ENCODE results near the gene HSD17B11.
"Not testable (repeated sequence)": the region's sequence is repeated elsewhere in the genome, so short reads cannot be mapped to it uniquely, and the experiment has no call there.

HSD17B11 gene

DNA sequence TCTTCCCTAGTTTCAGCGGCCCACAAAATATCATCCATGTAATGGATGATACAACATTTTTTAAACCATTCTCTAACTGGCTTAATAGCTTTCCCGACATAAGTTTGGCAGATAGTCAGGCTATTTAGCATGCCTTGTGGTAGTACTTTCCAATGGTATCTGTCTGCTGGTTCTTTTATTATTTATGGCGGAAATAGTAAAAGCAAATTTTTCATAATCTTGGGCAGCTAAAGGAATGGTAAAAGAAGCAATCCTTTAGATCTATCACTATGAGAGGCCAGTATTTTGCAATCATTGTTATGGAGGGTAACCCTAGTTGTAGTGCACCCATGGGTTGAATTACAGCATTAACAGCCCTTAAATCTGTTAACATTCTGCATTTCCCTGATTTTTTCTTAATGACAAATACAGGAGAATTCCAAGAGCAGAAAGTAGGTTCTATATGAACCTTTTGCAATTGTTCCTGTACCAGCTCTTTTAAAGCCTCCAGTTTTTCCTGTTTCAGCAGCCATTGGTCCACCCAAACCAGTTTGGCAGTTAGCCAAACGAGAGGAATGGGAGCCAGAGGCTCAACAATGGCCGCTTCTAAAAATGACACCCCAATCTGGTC, 14.3 kb upstream of the HSD17B11 start:
- no peak for DNase-seq (ENCODE audit: low read depth in 2 of 2)

- not testable (repeated sequence) for DNase-seq (ENCODE audit: low read depth in 2 of 2)
These were observed 12.7 kb upstream of the HSD17B11 start for GRCh38 chr4:87403732-87404131.

GRCh38 chr4:87399954-87400353, 9.0 kb upstream of the HSD17B11 start:
- DNase-seq (ENCODE audit: low read depth in 2 of 2) = no peak

DNA sequence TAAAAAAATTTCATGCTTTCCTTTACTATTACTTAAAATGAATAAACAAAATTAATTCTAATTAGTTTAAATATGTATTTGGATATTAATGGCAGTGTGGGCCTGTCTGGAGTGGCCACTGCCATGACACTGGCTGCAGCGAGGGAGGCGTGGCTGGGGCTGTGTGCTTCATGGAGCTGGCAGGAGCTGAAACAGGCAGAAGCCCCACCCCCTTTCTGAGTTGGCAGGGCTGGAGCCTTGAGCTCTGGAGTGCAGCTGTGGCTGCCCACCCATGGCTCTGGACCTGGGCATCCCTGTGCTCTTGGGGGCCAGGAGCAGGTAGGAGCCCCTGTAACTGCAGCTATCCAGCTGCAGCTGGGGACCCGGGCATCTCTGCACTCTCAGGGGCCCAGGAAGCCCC, 8.2 kb upstream of the HSD17B11 start:
- DNase-seq (ENCODE audit: low read depth in 2 of 2) = no peak

DNA sequence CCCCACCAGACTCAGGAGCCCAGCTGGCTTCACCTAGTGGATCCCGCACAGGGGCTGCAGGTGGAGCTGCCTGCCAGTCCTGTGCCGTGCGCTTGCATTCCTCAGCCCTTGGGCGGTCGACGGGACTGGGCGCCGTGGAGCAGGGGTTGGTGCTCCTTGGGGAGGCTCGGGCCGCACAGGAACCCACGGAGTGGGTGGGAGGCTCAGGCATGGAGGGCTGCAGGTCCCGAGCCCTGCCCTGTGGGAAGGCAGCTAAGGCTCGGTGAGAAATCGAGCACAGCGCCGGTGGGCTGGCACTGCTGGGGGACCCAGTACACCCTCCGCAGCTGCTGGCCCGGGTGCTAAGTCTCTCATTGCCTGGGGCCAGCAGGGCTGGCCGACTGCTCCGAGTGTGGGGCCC, 4.9 kb upstream of the HSD17B11 start:
- DNase-seq (ENCODE audit: low read depth in 2 of 2) = not testable (repeated sequence)

DNA sequence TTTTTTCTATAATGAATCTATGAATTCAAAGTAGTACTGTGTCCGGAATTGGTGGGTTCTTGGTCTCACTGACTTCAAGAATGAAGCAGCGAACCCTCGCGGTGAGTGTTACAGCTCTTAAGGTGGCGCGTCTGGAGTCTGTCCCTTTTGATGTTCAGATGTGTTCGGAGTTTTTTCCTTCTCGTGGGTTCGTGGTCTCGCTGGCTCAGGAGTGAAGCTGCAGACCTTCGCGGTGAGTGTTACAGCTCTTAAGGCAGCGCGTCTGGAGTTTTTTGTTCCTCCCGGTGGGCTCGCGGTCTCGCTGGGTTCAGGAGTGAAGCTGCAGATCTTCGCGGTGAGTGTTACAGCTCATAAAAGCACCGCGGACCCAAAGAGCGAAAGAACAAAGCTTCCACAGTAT, 4.1 kb upstream of the HSD17B11 start:
- not testable (repeated sequence) for DNase-seq (ENCODE audit: low read depth in 2 of 2)

DNA sequence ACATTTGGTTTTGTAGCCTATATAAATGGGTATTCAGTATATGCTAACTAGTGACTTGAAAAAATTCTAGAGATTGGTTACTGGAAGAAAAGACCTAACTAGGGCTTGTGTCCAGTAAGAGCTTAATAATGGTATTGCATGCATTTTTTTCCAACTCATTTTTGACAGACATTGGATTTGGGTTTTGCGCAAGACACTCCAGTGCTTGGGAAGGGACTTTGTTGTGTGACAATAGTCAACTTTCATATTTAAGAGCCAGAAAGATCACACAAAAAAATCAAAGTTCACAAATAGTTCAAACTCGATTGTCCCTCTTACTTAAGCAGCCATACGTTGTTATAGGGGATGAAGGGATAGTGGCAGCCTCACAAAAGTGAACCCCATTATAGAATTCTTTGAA, 1.2 kb upstream of the HSD17B11 start:
- no peak for DNase-seq (ENCODE audit: low read depth in 2 of 2)

DNA sequence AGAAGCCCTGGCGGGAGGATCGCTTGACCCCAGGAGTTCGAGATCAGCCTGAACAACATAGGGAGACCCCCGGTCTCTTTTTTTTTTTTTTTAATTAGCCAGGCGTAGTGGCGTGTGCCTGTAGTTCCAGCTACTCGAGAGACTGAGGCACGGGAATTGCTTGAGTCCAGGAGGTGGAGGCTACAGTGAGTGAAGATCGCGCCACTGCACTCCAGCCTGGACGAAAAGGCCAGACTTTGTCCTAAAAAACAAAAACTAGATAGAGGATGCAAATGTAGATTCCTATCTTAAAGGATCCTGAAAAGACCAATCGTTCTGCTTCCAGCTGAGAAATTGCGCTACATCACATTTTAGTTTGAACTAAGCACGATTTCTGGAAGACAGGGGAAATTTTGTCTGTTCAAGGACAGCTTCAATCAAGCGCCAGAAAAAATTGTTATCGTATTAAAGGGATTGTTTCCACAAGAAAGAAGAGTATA, 627 bp upstream of the HSD17B11 start:
- no peak for DNase-seq (ENCODE audit: low read depth in 2 of 2)

DNA sequence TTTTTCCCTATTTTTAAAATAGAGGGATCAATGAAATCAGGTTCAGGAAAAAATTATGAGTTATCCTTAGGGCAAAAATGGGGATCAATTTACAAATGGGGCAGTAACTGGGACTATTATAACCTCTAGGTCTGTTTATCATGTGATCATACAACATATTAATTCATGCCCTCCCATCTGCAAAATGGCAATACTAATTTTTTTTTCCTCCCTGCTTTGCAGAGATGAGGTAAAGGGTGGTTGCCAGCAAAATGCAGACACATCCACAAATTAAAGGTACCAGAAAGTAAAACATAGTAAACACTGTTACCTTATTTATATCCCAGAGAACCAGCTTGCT, 467 bp downstream of the HSD17B11 start:
- DNase-seq (ENCODE audit: low read depth in 2 of 2) = no peak

DNA sequence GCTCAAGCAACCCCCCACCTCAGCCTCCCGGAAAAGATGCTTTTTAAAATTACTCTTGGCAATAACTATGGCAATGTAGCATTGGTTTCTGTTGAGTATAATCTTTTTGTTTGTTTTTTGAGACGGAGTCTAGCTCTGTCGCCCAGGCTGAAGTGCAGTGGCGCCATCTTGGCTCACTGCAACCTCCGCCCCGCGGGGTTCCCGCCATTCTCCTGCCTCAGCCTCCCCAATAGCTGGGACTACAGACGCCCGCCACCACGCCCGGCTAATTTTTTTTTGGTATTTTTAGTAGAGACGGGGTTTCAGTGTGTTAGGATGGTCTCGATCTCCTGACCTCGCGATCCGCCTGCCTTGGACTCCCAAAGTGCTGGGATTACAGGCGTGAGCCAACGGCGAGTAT, 933 bp downstream of the HSD17B11 start:
- DNase-seq (ENCODE audit: low read depth in 2 of 2) = not testable (repeated sequence)

DNA sequence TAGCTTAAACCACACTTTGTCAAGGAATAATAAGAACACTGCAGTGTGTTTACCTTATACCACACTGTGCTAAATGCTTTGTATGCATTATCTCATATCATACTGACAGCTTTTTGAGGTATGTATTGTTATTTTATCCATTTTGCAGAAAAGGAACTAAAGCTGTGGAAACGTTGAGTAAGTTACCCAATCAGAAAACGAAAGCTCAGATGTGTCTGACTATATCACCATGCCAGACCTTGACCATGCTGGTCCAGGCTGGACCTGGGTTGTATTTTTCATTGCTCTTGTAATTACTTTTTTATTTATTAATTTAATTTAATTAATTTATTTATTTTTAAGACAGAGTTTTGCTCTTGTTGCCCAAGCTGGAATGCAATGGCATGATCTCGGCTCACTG, 2.1 kb downstream of the HSD17B11 start:
- no peak for DNase-seq (ENCODE audit: low read depth in 2 of 2)

- no peak for DNase-seq (ENCODE audit: low read depth in 2 of 2)
These were observed 3.8 kb downstream of the HSD17B11 start for GRCh38 chr4:87387237-87387636.

DNA sequence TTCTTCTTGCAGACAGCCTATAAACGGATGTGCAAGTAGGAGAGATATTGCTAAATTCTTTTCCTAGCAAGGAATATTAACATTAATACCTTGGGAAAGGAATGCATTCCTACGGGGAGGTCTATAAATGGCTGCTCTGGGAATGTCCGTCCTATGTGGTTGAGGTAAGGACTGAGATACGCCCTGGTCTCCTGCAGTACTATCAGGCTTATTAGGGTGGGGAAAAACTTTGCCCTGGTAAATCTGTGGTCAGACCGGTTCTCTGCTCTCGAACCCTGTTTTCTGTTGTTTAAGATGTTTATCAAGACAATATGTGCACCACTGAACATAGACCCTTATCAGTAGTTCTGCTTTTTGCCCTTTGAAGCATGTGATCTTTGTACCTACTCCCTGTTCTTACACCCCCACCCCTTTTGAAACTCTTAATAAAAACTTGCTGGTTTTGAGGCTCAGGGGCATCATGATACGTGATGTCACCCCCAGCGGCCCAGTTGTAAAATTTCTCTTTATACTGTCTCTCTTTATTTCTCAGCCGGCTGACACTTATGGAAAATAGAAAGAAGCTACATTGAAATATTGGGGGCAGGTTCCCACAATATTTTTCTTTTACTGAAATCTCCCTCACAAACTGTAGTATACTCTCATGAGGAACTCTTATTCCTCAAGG, 6.4 kb downstream of the HSD17B11 start:
- not testable (repeated sequence) for DNase-seq (ENCODE audit: low read depth in 2 of 2)

- DNase-seq (ENCODE audit: low read depth in 2 of 2) = no peak
These were observed 8.1 kb downstream of the HSD17B11 start for GRCh38 chr4:87382931-87383330.

DNA sequence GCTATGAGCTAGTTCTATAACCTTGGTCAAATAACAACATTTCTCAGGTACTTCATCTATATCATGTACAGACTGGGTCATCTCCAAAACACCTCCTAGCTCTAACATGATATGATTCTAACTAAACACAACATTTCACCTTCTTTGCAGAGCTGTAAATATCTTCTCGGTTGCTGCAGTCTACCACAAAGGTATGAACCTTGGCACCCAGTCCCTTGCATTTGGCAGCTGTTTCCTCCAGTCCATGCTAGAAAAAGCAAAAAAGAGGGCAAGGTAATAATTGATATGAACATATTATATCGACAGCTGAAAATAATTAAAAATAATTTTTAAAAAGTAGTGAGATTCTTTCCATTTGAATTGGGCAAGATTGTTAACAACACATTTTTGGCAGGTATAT, 8.9 kb downstream of the HSD17B11 start:
- DNase-seq (ENCODE audit: low read depth in 2 of 2) = no peak

DNA sequence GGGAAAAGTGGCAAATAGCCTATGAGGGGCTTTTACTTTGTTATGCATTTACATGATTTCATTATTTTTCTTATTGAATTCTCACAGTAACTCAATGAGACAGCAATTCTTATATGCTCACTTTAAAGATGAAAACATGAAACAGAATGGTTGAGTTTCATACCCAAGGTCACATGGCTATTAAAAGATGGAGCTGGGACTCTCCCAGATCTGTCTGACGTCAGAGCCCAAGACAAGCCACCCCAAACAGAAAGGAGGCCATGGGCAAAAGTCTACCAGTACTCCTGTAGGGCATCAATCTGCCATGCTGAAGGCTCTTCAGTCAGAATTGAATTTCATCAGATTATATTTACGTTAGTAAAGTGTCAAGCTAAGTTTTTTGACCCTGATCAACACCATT, 13.2 kb downstream of the HSD17B11 start:
- no peak for DNase-seq (ENCODE audit: low read depth in 2 of 2)

GRCh38 chr4:87375719-87376291, 15.2 kb downstream of the HSD17B11 start:
- DNase-seq (ENCODE audit: low read depth in 2 of 2) = no peak

- DNase-seq (ENCODE audit: low read depth in 2 of 2) = no peak
These were observed 20.9 kb downstream of the HSD17B11 start for GRCh38 chr4:87370068-87370467.

DNA sequence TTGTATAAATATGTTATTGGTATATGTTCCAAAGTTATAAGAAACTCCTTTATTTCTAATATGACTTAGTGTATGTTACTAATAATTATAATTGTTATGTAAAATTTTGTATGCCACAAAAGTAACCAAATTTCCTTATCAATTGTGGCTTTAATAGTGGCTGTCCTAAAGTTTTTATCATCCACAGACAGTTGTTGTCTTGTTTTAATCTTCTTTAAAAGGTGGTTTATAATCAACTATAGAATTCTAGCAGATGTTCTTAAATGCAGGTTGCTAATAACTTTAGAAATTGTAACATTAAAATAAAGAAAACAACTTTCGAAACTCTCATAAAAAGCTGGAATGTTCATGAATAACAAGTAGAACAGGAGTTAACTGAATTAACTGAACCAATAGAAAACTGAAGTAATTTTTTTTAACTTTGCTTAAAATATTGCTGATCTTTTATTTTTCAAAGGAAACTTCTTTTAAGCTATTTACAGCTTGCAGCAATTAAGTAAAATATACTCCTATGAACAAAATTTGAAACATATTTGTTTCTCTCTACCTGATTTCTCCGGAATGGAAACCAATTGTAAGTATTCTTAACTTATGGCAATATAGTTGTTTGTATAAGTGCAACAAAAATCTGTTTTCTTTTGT, 24.3 kb downstream of the HSD17B11 start:
- DNase-seq (ENCODE audit: low read depth in 2 of 2) = no peak

DNA sequence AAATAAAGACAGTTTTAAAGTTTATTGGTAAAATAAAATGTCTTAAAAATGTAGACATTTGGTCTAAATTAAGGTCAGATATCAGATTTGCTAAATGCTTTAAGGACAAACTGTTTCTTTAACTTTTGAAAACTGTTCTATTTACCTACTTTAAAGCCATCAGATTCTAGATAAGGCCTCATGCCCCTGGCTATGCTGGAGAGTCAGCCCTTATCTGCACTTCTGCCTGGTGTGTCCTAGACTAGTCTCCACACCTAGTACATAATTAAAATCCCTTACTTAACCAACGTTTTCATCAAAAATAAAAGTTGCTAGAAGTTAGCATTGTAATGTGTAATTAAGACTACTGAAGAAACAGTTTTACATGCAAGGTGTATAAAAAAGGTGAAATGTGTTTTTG, 25.6 kb downstream of the HSD17B11 start:
- no peak for DNase-seq (ENCODE audit: low read depth in 2 of 2)

GRCh38 chr4:87363552-87363951, 27.4 kb downstream of the HSD17B11 start:
- DNase-seq (ENCODE audit: low read depth in 2 of 2) = no peak

DNA sequence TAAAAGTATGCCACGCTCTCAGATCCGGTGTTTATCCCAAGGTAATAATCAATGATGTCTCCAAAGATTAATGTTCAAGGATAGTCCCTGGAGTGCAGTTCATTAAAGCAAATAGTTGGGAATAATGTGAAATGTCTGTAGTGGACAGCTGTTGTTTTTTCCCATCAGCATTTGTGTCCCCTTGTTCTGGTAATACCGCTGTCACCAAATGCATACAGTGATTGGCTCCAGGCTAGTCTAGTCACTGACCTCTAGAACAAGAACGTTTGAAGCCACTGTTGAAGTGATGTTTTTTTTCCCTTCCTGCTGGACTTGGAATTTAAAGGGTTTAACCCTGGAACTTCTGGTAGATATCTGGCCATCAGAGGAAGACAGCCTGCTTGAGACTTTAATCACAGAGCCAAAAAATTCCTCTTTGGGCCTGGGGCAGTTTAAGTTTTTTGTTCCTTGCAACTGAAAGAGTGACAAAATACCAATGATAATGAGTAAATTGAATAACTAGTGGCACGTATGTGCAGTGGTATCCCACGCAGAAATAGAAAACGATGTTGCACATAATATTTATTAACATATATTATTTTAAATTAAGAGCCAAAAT, 30.6 kb downstream of the HSD17B11 start:
- DNase-seq (ENCODE audit: low read depth in 2 of 2) = no peak

DNA sequence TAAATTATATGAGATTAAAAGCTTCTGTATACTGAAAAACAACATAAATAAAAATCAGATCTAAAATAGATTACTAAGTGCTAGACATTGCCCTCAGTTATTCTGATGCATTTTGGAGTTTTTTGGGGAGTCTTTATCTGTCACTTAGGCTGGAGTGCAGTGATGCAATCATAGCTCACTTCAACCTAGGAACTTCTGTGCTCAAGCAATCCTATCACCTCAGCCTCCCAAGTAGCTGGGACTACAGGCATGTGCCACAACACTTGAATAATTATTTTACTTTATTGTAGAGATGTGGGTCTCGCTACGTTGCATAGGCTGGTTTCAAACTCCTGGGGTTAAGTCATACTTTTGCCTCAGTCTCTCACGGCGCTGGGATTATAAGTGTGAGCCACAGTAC, 31.7 kb downstream of the HSD17B11 start:
- DNase-seq (ENCODE audit: low read depth in 2 of 2) = no peak

Data from stimulated activated CD8-positive, alpha-beta memory T cell treated with anti-CD3 and anti-CD28 coated beads, Interleukin-15, amount 100 ng/mL, for 48 hours (primary cell).